A673 (cell line): ENCODE data around the gene MAP3K21.

Experiments used
- CTCF ChIP-seq: fragments of 300-800, 200-600 bp; sonication (generic); conservative IDR thresholded peaks from 2 replicates; pipeline ENCODE4 v1.5.1; 2017; ENCODE audit warnings: low read depth, mild to moderate bottlenecking, antibody characterized with exemption, low read length, moderate library complexity, mixed read lengths
- EZH2 ChIP-seq: fragments of 200-600 bp; sonication (generic); IDR thresholded peaks from 2 replicates; pipeline ENCODE4 v1.6.1; 2017; ENCODE audit warnings: borderline replicate concordance, low read depth, mild to moderate bottlenecking, mixed read lengths, antibody characterized with exemption, low read length; ENCODE audit not compliant: poor library complexity, severe bottlenecking

- TF ChIP-seq EZH2: no peak
- TF ChIP-seq CTCF: no peak
Observed at GRCh38 chr1:233367057-233367803, 39.7 kb downstream of the MAP3K21 start.
